Measurements from ENCODE around the gene FNDC8.

GRCh38 chr17:35074711-35075707 is 46.4 kb upstream of the FNDC8 start:
- TF ChIP-seq CTCF (IDR thresholded peaks at IDR 0.05) (no peak), POLR2AphosphoS5 (IDR thresholded peaks at IDR 0.05) (no peak)
